ENCODE data around the gene DGLUCY.

DNA sequence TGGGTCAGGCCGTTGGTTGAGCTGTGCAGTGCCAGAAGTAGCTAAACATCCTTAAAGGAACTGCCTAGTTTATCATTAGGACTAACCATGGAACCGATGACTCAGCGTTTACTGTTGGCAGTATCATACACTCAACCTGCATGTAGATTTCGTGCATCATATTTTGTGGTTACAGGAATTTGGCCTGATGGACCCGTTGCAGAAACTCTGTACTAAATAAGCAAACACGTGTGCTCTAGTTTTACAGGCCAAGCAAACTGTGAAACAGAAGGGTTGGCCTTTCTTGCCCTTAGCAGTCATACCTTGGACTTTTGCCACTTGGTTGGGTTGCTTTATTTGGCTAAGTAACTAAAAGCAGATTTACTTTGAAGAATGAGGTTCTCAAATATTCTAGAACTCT, 35.6 kb downstream of the DGLUCY start:
- TF ChIP-seq, protein P1, sequence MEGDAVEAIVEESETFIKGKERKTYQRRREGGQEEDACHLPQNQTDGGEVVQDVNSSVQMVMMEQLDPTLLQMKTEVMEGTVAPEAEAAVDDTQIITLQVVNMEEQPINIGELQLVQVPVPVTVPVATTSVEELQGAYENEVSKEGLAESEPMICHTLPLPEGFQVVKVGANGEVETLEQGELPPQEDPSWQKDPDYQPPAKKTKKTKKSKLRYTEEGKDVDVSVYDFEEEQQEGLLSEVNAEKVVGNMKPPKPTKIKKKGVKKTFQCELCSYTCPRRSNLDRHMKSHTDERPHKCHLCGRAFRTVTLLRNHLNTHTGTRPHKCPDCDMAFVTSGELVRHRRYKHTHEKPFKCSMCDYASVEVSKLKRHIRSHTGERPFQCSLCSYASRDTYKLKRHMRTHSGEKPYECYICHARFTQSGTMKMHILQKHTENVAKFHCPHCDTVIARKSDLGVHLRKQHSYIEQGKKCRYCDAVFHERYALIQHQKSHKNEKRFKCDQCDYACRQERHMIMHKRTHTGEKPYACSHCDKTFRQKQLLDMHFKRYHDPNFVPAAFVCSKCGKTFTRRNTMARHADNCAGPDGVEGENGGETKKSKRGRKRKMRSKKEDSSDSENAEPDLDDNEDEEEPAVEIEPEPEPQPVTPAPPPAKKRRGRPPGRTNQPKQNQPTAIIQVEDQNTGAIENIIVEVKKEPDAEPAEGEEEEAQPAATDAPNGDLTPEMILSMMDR (conservative IDR thresholded peaks at IDR 0.05) = no peak
- no peak for TF ChIP-seq ZFX (IDR thresholded peaks at IDR 0.05)
